Cerebellar cortex (tissue), 1 donor: ENCODE data around the gene LTK.
"Not testable (repeated sequence)": the region's sequence is repeated elsewhere in the genome, so short reads cannot be mapped to it uniquely, and the experiment has no call there.

Experiments
- DNase-seq: peaks from one replicate; pipeline ENCODE4 v3.0.0-alpha.2; 2015; ENCODE audit warnings: low spot score

The LTK gene

GRCh38 chr15:41474941-41475340, 38.7 kb downstream of the LTK start:
- no peak for DNase-seq

GRCh38 chr15:41474436-41474835, 39.2 kb downstream of the LTK start:
- no peak for DNase-seq

GRCh38 chr15:41473418-41473817, 40.2 kb downstream of the LTK start:
- DNase-seq: no peak

- not testable (repeated sequence) for DNase-seq
These were observed 44.0 kb downstream of the LTK start for GRCh38 chr15:41469644-41470043.

GRCh38 chr15:41466711-41467110, 46.9 kb downstream of the LTK start:
- DNase-seq: no peak

- peak; percentile 65 for DNase-seq
These were observed 47.7 kb downstream of the LTK start for GRCh38 chr15:41465822-41466421.

- no peak for DNase-seq
These were observed 48.6 kb downstream of the LTK start for GRCh38 chr15:41464889-41465580.

GRCh38 chr15:41462084-41462795, 51.4 kb downstream of the LTK start:
- DNase-seq: no peak
